Stimulated activated memory B cell treated with anti-CD40 and anti-IgM and Interleukin-4, amounts not matched to agents 10 μg/mL and 1 μg/mL and 100 μg/mL, for 72 hours (primary cell): ENCODE measurements around the gene ARAP1.
A peak's percentile ranks its signal among the peaks of the same experiment; 100 is the strongest.

ENCODE experiments used
- ATAC-seq: fragments of 150-1000 bp; cut with Tn5 transposase; 2 replicates; pipeline ENCODE4 v1.10.0; 2021
- H3K27ac Mint-ChIP-seq: one replicate; pipeline ENCODE4 v1.8.0; 2022; ENCODE audit warnings: mild to moderate bottlenecking, mixed read lengths
- H3K27me3 Mint-ChIP-seq: one replicate; pipeline ENCODE4 v1.8.0; 2022; ENCODE audit warnings: mixed read lengths
- H3K36me3 Mint-ChIP-seq: one replicate; pipeline ENCODE4 v1.8.0; 2022; ENCODE audit warnings: mixed read lengths
- H3K4me1 Mint-ChIP-seq: one replicate; pipeline ENCODE4 v1.8.0; 2022; ENCODE audit warnings: mixed read lengths
- H3K4me3 Mint-ChIP-seq: one replicate; pipeline ENCODE4 v1.8.0; 2022; ENCODE audit warnings: mild to moderate bottlenecking, moderate library complexity, mixed read lengths
- H3K9me3 Mint-ChIP-seq: one replicate; pipeline ENCODE4 v1.8.0; 2022; ENCODE audit warnings: mixed read lengths

ARAP1 gene

GRCh38 chr11:72783144-72783905, 31.1 kb upstream of the ARAP1 start:
- H3K36me3 Mint-ChIP-seq: no peaks in the 10 kb centered on the region
- H3K4me3 Mint-ChIP-seq: no peak overlapping the region
- peak overlapping the region; percentile 66 for H3K27ac Mint-ChIP-seq
- ATAC-seq: no peak
- peaks cover 57% of the 10 kb centered on the region for H3K4me1 Mint-ChIP-seq
- H3K9me3 Mint-ChIP-seq: no peaks in the 10 kb centered on the region
- no peaks in the 10 kb centered on the region for H3K27me3 Mint-ChIP-seq

GRCh38 chr11:72782081-72782920, 30.1 kb upstream of the ARAP1 start:
- Mint-ChIP-seq H3K4me1 (peaks cover 53% of the 10 kb centered on the region), H3K27me3 (no peaks in the 10 kb centered on the region), H3K27ac (peak overlapping the region; percentile 66), H3K4me3 (peak overlapping the region; percentile 75), H3K9me3 (no peaks in the 10 kb centered on the region), H3K36me3 (no peaks in the 10 kb centered on the region)
- ATAC-seq: peak; percentile 31

GRCh38 chr11:72781313-72782080, 29.3 kb upstream of the ARAP1 start:
- peak overlapping the region; percentile 79 for H3K4me3 Mint-ChIP-seq
- H3K36me3 Mint-ChIP-seq: no peaks in the 10 kb centered on the region
- no peaks in the 10 kb centered on the region for H3K27me3 Mint-ChIP-seq
- peaks cover 53% of the 10 kb centered on the region for H3K4me1 Mint-ChIP-seq
- H3K9me3 Mint-ChIP-seq: no peaks in the 10 kb centered on the region
- ATAC-seq: peak; percentile 77
- peak overlapping the region; percentile 66 for H3K27ac Mint-ChIP-seq

- Mint-ChIP-seq H3K9me3 (no peaks in the 10 kb centered on the region), H3K4me1 (peaks cover 57% of the 10 kb centered on the region), H3K27ac (peak overlapping the region; percentile 58), H3K4me3 (peak overlapping the region; percentile 79), H3K27me3 (no peaks in the 10 kb centered on the region), H3K36me3 (no peaks in the 10 kb centered on the region)
- no peak for ATAC-seq
Measured at GRCh38 chr11:72781063-72781312, 28.8 kb upstream of the ARAP1 start.

GRCh38 chr11:72780296-72781062, 28.3 kb upstream of the ARAP1 start:
- no peaks in the 10 kb centered on the region for H3K27me3 Mint-ChIP-seq
- H3K4me1 Mint-ChIP-seq: peaks cover 62% of the 10 kb centered on the region
- H3K27ac Mint-ChIP-seq: peak overlapping the region; percentile 58
- no peaks in the 10 kb centered on the region for H3K36me3 Mint-ChIP-seq
- H3K9me3 Mint-ChIP-seq: no peaks in the 10 kb centered on the region
- peak overlapping the region; percentile 79 for H3K4me3 Mint-ChIP-seq
- no peak for ATAC-seq

- peak overlapping the region; percentile 38 for H3K27ac Mint-ChIP-seq
- H3K4me1 Mint-ChIP-seq: peaks cover 68% of the 10 kb centered on the region
- H3K36me3 Mint-ChIP-seq: no peaks in the 10 kb centered on the region
- no peaks in the 10 kb centered on the region for H3K27me3 Mint-ChIP-seq
- peak overlapping the region; percentile 42 for H3K4me3 Mint-ChIP-seq
- no peak for ATAC-seq
- H3K9me3 Mint-ChIP-seq: no peaks in the 10 kb centered on the region
Measured at GRCh38 chr11:72779495-72780128, 27.4 kb upstream of the ARAP1 start.

GRCh38 chr11:72778535-72779494, 26.6 kb upstream of the ARAP1 start:
- no peak overlapping the region for H3K4me3 Mint-ChIP-seq
- no peaks in the 10 kb centered on the region for H3K36me3 Mint-ChIP-seq
- H3K27ac Mint-ChIP-seq: peak overlapping the region; percentile 38
- H3K27me3 Mint-ChIP-seq: no peaks in the 10 kb centered on the region
- no peaks in the 10 kb centered on the region for H3K9me3 Mint-ChIP-seq
- no peak for ATAC-seq
- peaks cover 70% of the 10 kb centered on the region for H3K4me1 Mint-ChIP-seq

GRCh38 chr11:72777755-72778278, 25.6 kb upstream of the ARAP1 start:
- H3K4me3 Mint-ChIP-seq: no peak overlapping the region
- peaks cover under 1% of the 10 kb centered on the region for H3K36me3 Mint-ChIP-seq
- no peaks in the 10 kb centered on the region for H3K9me3 Mint-ChIP-seq
- peaks cover 72% of the 10 kb centered on the region for H3K4me1 Mint-ChIP-seq
- no peak overlapping the region for H3K27ac Mint-ChIP-seq
- no peak for ATAC-seq
- no peaks in the 10 kb centered on the region for H3K27me3 Mint-ChIP-seq

GRCh38 chr11:72776844-72777754, 24.9 kb upstream of the ARAP1 start:
- Mint-ChIP-seq H3K4me3 (no peak overlapping the region), H3K4me1 (peaks cover 69% of the 10 kb centered on the region), H3K27me3 (no peaks in the 10 kb centered on the region), H3K36me3 (peaks cover 7% of the 10 kb centered on the region), H3K9me3 (no peaks in the 10 kb centered on the region), H3K27ac (no peak overlapping the region)
- no peak for ATAC-seq

- Mint-ChIP-seq H3K4me3 (no peak overlapping the region), H3K27ac (no peak overlapping the region), H3K9me3 (no peaks in the 10 kb centered on the region), H3K36me3 (peaks cover 7% of the 10 kb centered on the region), H3K27me3 (no peaks in the 10 kb centered on the region), H3K4me1 (peaks cover 65% of the 10 kb centered on the region)
- no peak for ATAC-seq
Measured at GRCh38 chr11:72776117-72776843, 24.1 kb upstream of the ARAP1 start.

- H3K27me3 Mint-ChIP-seq: no peaks in the 10 kb centered on the region
- H3K9me3 Mint-ChIP-seq: no peaks in the 10 kb centered on the region
- ATAC-seq: no peak
- no peak overlapping the region for H3K4me3 Mint-ChIP-seq
- peaks cover 10% of the 10 kb centered on the region for H3K36me3 Mint-ChIP-seq
- H3K4me1 Mint-ChIP-seq: peaks cover 62% of the 10 kb centered on the region
- no peak overlapping the region for H3K27ac Mint-ChIP-seq
Measured at GRCh38 chr11:72775288-72776110, 23.3 kb upstream of the ARAP1 start.
